AML-193 (cell line): ENCODE results near the gene RNF166.

Experiments
- DNase-seq, 2 experiments: peaks; one replicate each; lab custom pipeline; 2025; lab: John Stamatoyannopoulos, UW

The RNF166 gene

DNA sequence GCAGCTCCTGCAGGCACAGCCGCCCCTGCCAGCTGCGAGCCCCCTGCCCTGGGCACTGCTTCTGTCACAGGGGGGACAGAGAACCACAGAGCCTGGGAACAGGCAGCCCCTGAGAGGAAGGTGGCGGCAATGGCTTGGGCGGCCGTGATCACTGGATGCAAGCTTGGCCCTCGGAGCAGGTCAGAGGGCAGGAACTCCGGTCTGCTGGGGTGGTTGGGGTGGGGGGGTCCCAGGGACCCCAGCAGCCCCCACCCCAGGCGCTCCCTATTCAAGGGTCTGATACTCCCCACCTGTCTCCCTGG, 53.5 kb downstream of the RNF166 start:
- DNase-seq = no peak

DNA sequence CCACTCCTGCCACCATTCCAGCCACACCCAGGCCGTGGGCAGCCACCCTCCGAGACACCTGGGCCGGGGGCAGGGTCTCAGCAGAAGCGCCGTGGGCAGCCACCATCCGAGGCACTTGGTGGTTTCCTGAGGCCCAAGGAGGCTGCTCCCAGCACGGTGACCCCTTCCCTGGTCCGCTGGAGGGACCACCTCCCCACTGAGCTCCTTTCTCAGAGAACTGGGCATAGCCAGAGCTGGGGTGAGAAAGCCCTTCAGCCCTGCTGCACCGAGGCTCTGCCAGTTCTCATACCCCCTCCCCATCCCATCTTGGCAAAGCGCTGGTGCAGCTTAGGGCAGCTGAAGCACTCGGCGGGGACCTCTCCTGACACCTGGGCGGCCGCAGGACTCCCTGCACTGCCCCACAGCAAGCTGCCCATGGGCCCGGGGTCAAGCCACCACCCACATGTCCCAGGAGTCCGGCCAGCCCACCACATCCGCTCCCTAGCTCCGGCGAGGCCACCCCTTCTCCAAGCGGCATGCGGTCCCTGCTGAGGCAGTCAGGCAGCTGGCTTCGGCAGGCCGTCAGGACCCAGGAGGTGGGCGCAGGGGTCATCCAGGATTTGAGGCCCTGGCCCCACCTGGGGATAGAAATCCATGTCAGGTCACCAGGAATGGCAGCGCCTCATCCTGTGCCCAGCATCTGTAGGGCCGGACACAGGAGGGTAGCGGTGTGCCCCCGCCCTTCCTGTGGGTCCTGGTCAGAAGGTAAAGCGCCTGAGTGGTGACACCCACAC, 54.0 kb downstream of the RNF166 start:
- no peak for DNase-seq

DNA sequence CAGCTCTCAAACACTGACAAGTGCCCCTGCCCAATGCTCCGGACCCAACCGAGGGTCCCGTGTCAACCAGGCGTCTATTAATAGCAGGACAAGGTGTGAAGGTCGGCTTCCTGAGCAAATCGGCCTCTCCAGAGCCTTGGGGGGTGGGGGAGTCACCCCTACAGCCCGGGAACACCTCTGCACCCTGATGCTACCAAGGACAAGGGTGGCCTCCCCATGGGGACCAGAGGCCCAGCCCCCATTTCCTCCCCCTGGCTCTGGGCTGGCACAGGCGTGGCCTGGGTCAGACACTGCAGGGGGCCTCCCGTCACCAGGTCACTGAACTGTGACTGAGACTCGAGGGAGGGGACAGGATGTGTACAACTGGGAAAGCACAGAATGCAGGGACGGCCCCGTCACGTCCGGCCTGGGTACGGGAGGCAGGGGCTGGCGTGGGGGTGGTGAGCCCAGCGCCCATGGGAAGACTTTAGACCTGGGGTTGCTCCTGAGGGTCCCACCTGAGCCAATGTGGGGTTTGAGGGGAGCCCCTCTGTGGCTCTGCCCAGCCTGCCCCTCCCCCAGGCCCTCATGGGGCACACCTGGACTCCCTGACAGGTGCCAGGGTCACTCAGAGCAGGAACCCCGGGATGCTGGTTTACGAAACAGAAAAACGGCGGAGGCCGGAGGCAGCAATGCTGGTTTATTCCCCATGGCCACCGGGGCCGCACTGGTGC, 54.8 kb downstream of the RNF166 start:
- DNase-seq = no peak

DNA sequence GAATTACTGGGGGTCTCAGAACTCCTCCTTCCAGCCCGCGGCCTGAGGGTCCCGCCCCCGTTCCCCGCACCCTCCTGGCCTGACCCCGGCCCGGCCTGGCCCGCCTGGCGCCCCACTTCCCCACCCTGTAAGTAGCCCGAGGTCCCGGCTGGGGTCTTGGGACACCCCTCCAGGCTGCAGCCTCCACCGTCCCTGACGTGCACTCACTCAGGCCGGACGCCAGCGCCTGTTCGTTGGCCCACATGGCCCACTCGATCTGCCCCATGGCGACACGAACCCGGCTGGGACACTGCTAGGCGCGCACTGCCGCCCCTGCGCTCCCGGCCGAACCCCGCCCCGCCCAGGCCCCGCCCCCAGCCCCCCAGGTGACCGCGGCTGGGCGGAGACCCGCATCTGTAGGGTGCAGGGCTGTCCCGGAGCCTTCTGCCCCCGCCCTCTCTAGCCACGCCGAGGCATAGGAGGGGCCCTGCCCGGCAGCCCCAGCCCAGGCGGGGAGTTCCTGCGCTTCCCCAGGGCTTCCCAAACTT, 55.4 kb downstream of the RNF166 start, which contains the start of gene CYBA:
TSS of gene CYBA (minus strand) at position 305 of the 527 bp plus-strand sequence. CDS start at position 265, 40 bp downstream.
- peak; percentile 55 to 62 for DNase-seq

DNA sequence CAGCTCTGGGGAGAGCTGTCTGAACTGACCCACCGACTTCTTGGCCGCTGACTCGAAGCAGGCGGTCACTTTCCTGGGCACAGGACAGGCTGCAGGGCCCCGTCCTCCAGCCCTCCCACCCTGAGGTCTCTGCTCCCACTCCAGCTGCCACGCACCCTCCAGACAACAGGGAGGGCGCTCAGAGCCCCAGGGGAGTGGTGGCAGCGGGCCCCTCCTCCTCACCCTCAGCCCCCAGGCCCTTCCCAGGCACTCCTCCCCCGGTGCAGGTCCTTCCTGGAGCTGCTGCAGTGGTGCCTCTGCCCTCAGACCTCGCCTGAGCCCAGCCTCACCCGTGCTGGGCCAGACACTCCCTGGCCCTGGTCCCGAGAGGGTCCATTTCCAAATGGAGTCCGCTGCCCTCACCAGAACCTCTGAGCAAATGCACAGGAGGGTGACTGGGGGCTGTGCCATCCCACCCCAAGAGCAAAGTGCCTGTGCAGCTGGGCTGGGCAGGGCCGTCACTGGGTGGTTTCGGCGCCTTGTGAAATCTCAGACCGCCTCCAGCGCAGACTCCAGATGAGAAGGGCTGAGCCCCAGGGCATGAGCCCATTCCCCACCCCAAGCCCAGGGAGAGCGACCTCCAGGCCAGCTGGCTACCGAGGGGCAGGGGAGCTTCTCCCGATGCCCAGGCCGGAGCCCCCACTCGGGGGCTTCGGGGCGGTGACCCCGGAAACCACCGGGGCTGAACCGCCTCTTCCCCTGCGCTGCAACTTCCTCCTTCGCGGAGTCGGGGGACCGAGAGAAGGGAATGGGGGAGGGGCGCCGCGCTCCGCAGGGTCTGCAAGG, 56.1 kb downstream of the RNF166 start:
- DNase-seq = peak; percentile 46 to 58

DNA sequence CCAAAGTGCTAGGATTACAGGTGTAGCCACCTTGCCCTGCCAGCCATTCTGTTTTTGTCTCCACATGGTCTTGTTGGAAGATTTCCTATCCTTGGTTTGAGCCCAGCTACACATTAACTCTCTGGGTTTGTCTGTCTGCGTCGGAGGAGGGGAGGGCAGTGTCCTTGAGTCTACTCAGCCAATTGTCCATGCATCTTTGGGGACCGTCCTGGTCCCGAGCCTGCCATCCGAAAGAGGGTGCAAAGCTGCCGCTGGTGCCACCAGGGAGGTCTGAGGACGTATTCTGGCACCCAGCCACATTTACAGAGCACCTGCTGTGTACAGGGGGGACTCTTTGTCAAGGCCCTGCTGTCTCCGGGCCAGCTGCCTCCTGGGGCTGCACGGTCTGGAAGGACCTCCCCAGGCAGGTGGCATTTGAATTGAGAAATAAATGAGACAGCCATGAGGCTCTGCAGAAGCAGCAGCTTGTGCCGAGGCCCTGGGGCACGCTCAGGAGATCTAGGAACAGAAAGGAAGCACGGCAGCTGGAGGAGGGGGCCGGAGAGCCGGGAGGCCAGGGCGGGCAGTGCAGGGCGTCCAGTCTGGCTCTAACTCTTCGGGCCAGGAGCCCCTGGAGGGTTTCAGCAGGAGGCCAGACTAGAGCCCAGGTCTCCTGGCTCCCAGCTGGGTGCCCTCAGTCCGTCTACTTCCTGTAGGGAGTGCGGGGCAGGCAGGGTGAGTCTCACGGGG, 56.8 kb downstream of the RNF166 start:
- DNase-seq = no peak

DNA sequence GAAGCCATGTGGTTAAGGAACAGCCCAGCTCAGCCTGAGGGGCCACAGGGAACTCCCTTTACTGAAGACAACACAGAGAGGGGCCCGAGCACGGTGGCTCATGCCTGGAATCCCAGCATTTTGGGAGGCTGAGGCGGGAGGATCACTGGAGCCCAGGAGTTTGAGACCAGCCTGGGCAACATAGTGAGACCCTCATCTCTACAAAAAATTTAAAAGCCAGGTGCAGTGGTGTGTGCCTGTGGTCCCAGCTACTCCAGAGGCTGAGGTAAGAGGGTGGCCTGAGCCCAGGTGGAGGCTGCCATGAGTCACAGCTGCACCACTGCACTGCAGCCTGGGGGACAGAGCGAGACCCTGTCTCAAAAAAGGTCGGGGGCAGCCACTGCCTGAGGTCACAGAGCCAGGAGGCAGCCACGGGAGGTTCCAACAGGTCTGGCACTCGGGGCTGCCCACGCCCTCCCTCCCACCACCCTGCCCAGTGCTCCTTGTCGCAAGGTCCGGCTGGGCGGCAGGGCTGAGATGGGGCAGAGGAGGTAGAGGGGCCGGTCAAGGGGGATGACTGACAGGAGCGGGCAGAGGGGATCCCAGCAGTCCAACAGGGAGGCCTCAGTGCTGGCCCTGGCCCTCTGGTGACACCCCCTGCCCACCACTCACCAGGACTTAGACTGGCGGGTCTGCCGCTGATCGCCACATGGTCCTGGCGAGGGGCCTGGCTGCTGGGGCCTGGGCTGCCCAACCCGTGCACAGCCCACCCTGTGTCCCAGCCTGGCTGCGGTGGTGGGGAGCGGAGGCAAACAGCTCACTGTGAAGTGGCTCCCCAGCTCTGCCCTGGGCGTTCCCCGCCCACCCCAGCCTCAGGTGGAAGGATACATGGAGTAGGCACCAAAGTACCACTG, 58.8 kb downstream of the RNF166 start:
- DNase-seq = no peak
